ENCODE results near the gene DDIT4. TPM values are rescaled to one million over a fixed set of nuclear protein-coding genes. Genes with fewer than 3 reads are reported as not detected.
A peak's percentile ranks its signal among the peaks of the same experiment; 100 is the strongest.

The DDIT4 gene
- total and polyA plus RNA-seq, 9 of the 15 experiments (the other 6 are each of a cell fraction or from before 2014, with no cell fraction given): 8.2 to 675 (median 159) TPM

DNA sequence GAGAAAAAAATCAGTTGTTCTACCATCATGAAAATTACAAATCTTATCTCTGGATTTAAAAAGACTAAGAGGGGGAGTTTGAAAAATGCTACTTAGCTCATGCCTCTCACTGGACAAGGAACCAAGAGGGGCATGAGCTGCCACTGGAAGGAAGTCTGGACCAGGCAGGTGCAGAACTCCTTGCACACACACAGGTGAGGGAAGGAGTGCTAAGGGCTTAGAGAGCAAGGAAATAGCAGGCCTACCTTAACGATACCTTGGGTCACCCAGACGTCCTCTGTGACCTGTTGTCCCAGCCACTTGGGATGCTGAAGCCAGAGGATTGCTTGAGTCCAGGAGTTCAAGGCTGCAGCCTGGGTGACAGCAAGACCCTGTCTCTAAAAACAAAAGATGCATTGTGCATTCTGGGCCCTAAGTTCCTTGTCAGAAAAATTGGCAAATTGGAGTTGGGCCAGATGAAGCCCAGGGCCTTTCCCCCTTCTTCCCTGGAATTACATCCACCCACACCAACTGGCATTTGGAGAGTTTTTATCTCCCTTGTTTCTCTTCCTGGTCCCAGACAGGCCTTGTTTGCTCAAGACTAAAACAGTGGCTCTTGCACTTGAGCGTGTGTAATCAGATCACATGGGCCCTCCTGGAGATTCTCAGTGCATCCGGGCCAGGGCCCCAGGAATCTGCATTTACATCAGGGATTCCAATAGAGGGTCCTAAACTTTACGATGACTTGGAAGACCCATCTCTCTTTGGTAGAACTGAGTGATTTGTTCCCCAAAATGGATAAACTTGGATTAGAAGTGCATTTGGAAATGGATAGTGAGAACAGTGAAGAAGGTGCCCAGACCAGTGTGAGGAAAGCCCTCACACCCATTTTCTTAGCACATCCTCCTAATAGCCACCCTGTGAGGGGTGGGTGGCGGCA is 3.0 kb downstream of the DDIT4 start (continued):
- no peak for TF ChIP-seq CC2D1A (IDR thresholded peaks at IDR 0.05)
- TF ChIP-seq, protein P1, sequence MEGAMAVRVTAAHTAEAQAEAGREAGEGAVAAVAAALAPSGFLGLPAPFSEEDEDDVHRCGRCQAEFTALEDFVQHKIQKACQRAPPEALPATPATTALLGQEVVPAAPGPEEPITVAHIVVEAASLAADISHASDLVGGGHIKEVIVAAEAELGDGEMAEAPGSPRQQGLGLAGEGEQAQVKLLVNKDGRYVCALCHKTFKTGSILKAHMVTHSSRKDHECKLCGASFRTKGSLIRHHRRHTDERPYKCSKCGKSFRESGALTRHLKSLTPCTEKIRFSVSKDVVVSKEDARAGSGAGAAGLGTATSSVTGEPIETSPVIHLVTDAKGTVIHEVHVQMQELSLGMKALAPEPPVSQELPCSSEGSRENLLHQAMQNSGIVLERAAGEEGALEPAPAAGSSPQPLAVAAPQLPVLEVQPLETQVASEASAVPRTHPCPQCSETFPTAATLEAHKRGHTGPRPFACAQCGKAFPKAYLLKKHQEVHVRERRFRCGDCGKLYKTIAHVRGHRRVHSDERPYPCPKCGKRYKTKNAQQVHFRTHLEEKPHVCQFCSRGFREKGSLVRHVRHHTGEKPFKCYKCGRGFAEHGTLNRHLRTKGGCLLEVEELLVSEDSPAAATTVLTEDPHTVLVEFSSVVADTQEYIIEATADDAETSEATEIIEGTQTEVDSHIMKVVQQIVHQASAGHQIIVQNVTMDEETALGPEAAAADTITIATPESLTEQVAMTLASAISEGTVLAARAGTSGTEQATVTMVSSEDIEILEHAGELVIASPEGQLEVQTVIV (CRISPR knock-in tag; IDR thresholded peaks at IDR 0.05; ENCODE audit: borderline replicate concordance): peak; percentile 7; the same call in 1 of the 2 replicates
- no peak for TF ChIP-seq ZNF184 (CRISPR knock-in tag; IDR thresholded peaks at IDR 0.05)
- TF ChIP-seq, protein P2, sequence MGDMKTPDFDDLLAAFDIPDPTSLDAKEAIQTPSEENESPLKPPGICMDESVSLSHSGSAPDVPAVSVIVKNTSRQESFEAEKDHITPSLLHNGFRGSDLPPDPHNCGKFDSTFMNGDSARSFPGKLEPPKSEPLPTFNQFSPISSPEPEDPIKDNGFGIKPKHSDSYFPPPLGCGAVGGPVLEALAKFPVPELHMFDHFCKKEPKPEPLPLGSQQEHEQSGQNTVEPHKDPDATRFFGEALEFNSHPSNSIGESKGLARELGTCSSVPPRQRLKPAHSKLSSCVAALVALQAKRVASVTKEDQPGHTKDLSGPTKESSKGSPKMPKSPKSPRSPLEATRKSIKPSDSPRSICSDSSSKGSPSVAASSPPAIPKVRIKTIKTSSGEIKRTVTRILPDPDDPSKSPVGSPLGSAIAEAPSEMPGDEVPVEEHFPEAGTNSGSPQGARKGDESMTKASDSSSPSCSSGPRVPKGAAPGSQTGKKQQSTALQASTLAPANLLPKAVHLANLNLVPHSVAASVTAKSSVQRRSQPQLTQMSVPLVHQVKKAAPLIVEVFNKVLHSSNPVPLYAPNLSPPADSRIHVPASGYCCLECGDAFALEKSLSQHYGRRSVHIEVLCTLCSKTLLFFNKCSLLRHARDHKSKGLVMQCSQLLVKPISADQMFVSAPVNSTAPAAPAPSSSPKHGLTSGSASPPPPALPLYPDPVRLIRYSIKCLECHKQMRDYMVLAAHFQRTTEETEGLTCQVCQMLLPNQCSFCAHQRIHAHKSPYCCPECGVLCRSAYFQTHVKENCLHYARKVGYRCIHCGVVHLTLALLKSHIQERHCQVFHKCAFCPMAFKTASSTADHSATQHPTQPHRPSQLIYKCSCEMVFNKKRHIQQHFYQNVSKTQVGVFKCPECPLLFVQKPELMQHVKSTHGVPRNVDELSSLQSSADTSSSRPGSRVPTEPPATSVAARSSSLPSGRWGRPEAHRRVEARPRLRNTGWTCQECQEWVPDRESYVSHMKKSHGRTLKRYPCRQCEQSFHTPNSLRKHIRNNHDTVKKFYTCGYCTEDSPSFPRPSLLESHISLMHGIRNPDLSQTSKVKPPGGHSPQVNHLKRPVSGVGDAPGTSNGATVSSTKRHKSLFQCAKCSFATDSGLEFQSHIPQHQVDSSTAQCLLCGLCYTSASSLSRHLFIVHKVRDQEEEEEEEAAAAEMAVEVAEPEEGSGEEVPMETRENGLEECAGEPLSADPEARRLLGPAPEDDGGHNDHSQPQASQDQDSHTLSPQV (IDR thresholded peaks at IDR 0.05): no peak
- TF ChIP-seq KAT8 (IDR thresholded peaks at IDR 0.05; ENCODE audit: low read depth): no peak
- TF ChIP-seq DMBX1 (CRISPR knock-in tag; IDR thresholded peaks at IDR 0.05; ENCODE audit: borderline replicate concordance): peak; percentile 65; the same call in 1 of the 2 replicates
- TF ChIP-seq ETV1 (tag; conservative IDR thresholded peaks at IDR 0.05; ENCODE audit: low read depth): peak; percentile 100
- TF ChIP-seq, protein P3, sequence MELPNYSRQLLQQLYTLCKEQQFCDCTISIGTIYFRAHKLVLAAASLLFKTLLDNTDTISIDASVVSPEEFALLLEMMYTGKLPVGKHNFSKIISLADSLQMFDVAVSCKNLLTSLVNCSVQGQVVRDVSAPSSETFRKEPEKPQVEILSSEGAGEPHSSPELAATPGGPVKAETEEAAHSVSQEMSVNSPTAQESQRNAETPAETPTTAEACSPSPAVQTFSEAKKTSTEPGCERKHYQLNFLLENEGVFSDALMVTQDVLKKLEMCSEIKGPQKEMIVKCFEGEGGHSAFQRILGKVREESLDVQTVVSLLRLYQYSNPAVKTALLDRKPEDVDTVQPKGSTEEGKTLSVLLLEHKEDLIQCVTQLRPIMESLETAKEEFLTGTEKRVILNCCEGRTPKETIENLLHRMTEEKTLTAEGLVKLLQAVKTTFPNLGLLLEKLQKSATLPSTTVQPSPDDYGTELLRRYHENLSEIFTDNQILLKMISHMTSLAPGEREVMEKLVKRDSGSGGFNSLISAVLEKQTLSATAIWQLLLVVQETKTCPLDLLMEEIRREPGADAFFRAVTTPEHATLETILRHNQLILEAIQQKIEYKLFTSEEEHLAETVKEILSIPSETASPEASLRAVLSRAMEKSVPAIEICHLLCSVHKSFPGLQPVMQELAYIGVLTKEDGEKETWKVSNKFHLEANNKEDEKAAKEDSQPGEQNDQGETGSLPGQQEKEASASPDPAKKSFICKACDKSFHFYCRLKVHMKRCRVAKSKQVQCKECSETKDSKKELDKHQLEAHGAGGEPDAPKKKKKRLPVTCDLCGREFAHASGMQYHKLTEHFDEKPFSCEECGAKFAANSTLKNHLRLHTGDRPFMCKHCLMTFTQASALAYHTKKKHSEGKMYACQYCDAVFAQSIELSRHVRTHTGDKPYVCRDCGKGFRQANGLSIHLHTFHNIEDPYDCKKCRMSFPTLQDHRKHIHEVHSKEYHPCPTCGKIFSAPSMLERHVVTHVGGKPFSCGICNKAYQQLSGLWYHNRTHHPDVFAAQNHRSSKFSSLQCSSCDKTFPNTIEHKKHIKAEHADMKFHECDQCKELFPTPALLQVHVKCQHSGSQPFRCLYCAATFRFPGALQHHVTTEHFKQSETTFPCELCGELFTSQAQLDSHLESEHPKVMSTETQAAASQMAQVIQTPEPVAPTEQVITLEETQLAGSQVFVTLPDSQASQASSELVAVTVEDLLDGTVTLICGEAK (IDR thresholded peaks at IDR 0.05): no peak
- TF ChIP-seq, protein P3 (CRISPR knock-in tag; IDR thresholded peaks at IDR 0.05): no peak
- TF ChIP-seq SIRT6 (IDR thresholded peaks at IDR 0.05; ENCODE audit: low read depth, low read length): peak; percentile 98
- TF ChIP-seq SMARCE1 (IDR thresholded peaks at IDR 0.05): no peak
